Measurements from ENCODE around the gene TGIF1.
A peak's percentile ranks its signal among the peaks of the same experiment; 100 is the strongest.

The TGIF1 gene

DNA sequence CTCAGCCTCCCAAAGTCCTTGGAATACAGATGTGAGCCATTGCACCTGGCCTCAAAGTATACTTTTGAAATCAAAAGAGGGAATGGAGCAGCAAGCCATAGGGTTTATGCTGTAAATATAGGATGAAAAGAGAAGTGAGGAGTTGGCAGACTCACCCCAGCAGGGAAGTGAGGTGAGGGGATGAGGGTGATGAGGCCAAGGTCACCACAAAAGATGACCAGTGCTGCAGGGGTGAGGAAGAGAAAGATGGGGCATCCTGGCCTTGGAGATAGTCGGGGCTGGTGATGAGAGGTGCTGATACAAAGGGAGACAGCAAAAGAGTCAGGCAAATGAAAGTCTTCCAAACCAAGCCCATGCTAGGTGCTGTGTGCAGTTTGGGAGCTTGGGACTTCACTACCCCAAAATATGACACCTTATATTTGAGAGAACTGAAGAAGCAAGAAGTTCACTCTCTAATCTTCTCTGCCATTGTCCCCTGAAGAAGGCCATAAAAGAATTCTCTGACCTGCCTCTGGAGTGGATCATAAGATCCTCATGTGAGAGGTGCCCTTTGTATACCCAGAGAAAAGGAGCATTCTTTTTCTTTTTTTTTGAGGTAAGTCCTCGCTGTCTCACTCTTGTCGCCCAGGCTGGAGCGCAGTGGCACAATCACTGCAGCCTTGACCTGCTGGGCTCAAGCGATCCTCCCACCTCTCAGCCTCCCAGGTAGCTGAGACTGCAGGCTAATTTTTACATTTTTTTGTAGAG lies 31.0 kb downstream of the TGIF1 start:
- TF ChIP-seq EZH2phosphoT487 (IDR thresholded peaks at IDR 0.05; ENCODE audit: borderline replicate concordance) (no peak), CTCF (conservative IDR thresholded peaks at IDR 0.05; ENCODE audit: low read length) (no peak)
- H3K4me3 ChIP-seq (ENCODE audit: low read length, poor library complexity, severe bottlenecking) = no peak overlapping the region
- H3K4me2 ChIP-seq (ENCODE audit: low read depth, low read length, poor library complexity, severe bottlenecking) = no peak overlapping the region
- H3F3A ChIP-seq (ENCODE audit: low read depth) = no peaks in the 10 kb centered on the region
- no peaks in the 10 kb centered on the region for H3K27me3 ChIP-seq (ENCODE audit: insufficient read depth, low read length, poor library complexity, severe bottlenecking)
- no peaks in the 10 kb centered on the region for H3K9me2 ChIP-seq (replicated peaks; ENCODE audit: low read depth, low read length)
- no peak overlapping the region for H3K9ac ChIP-seq (ENCODE audit: low read depth, low read length, poor library complexity, severe bottlenecking)
- no peaks in the 10 kb centered on the region for H4K20me1 ChIP-seq (ENCODE audit: insufficient read depth, low read length, poor library complexity, severe bottlenecking)
- H3K9me3 ChIP-seq (ENCODE audit: insufficient read depth, low read depth, low read length) = no peaks in the 10 kb centered on the region
- H3K36me3 ChIP-seq (ENCODE audit: insufficient read depth, low read length) = no peaks in the 10 kb centered on the region
- H2AFZ ChIP-seq (ENCODE audit: low read length) = no peak overlapping the region; the same call in 1 of the 2 replicates
- no peaks in the 10 kb centered on the region for H3K4me1 ChIP-seq (ENCODE audit: insufficient read depth, low read length, poor library complexity, severe bottlenecking)
- H3K79me2 ChIP-seq (ENCODE audit: insufficient read depth, low read length) = no peaks in the 10 kb centered on the region

DNA sequence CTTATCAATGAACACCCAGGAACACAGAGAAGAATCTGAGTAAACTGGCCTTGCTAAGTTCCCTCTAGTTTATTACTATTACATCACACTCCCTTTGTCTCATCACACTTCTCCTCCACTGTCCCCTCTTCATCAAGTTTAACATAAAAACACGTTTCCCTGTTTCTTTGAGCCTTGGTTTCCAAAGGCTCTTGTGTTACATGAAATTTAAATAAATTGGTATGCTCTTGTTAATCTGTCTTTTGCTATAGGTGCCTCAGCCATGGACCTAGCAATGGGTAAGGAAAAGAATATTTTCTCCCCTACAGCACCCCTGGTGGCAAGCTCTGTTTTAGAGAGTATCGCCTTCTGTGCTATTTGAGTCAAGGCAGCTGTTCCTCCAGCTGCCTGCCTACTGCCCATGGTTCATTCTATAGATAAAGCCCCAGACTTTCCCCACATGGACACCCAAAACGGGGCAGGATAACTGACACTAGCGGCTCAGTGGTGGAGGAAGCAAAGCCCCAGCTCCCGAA lies 31.8 kb downstream of the TGIF1 start:
- no peaks in the 10 kb centered on the region for H3K36me3 ChIP-seq (ENCODE audit: insufficient read depth, low read length)
- no peak overlapping the region for H3K4me3 ChIP-seq (ENCODE audit: low read length, poor library complexity, severe bottlenecking)
- H3K4me2 ChIP-seq (ENCODE audit: low read depth, low read length, poor library complexity, severe bottlenecking) = no peak overlapping the region
- no peaks in the 10 kb centered on the region for H3K9me2 ChIP-seq (replicated peaks; ENCODE audit: low read depth, low read length)
- no peak overlapping the region; the same call in 1 of the 2 replicates for H2AFZ ChIP-seq (ENCODE audit: low read length)
- H4K20me1 ChIP-seq (ENCODE audit: insufficient read depth, low read length, poor library complexity, severe bottlenecking) = no peaks in the 10 kb centered on the region
- no peaks in the 10 kb centered on the region for H3K79me2 ChIP-seq (ENCODE audit: insufficient read depth, low read length)
- no peak overlapping the region for H3K9ac ChIP-seq (ENCODE audit: low read depth, low read length, poor library complexity, severe bottlenecking)
- no peaks in the 10 kb centered on the region for H3F3A ChIP-seq (ENCODE audit: low read depth)
- H3K4me1 ChIP-seq (ENCODE audit: insufficient read depth, low read length, poor library complexity, severe bottlenecking) = no peaks in the 10 kb centered on the region
- no peak for TF ChIP-seq EZH2phosphoT487 (IDR thresholded peaks at IDR 0.05; ENCODE audit: borderline replicate concordance)
- TF ChIP-seq CTCF (conservative IDR thresholded peaks at IDR 0.05; ENCODE audit: low read length) = peak; percentile 70
- H3K9me3 ChIP-seq (ENCODE audit: insufficient read depth, low read depth, low read length) = no peaks in the 10 kb centered on the region
- no peaks in the 10 kb centered on the region for H3K27me3 ChIP-seq (ENCODE audit: insufficient read depth, low read length, poor library complexity, severe bottlenecking)

GRCh38 chr18:3482258-3482657 lies 32.3 kb downstream of the TGIF1 start:
- no peaks in the 10 kb centered on the region for H4K20me1 ChIP-seq (ENCODE audit: insufficient read depth, low read length, poor library complexity, severe bottlenecking)
- H3F3A ChIP-seq (ENCODE audit: low read depth) = no peaks in the 10 kb centered on the region
- H3K4me2 ChIP-seq (ENCODE audit: low read depth, low read length, poor library complexity, severe bottlenecking) = no peak overlapping the region
- H3K9ac ChIP-seq (ENCODE audit: low read depth, low read length, poor library complexity, severe bottlenecking) = no peak overlapping the region
- no peak overlapping the region for H3K4me3 ChIP-seq (ENCODE audit: low read length, poor library complexity, severe bottlenecking)
- no peaks in the 10 kb centered on the region for H3K79me2 ChIP-seq (ENCODE audit: insufficient read depth, low read length)
- H3K9me2 ChIP-seq (replicated peaks; ENCODE audit: low read depth, low read length) = no peaks in the 10 kb centered on the region
- TF ChIP-seq EZH2phosphoT487 (IDR thresholded peaks at IDR 0.05; ENCODE audit: borderline replicate concordance) (no peak), CTCF (conservative IDR thresholded peaks at IDR 0.05; ENCODE audit: low read length) (no peak)
- H3K36me3 ChIP-seq (ENCODE audit: insufficient read depth, low read length) = no peaks in the 10 kb centered on the region
- H2AFZ ChIP-seq (ENCODE audit: low read length) = no peak overlapping the region
- no peaks in the 10 kb centered on the region for H3K9me3 ChIP-seq (ENCODE audit: insufficient read depth, low read depth, low read length)
- no peaks in the 10 kb centered on the region for H3K4me1 ChIP-seq (ENCODE audit: insufficient read depth, low read length, poor library complexity, severe bottlenecking)
- H3K27me3 ChIP-seq (ENCODE audit: insufficient read depth, low read length, poor library complexity, severe bottlenecking) = no peaks in the 10 kb centered on the region

Data from Loucy (cell line).